GM12878 (cell line): Measurements from ENCODE around the gene DCC.

ENCODE experiments used
- CREM ChIP-seq: IDR thresholded peaks from 2 replicates; pipeline ENCODE4 v1.6.1; 2014; ENCODE audit warnings: antibody characterized with exemption, low read depth
- CTCF ChIP-seq, 3 experiments: IDR thresholded peaks in 2 of 3; conservative IDR thresholded peaks in 1 of 3; 2 replicates each; pipeline ENCODE4 v1.5.1; 2011; ENCODE audit warnings: low read depth in 3 of 3, low read length in 3 of 3, mild to moderate bottlenecking in 3 of 3, control low read depth in 2 of 3, moderate library complexity in 2 of 3, inconsistent platforms in 1 of 3, mixed read lengths in 1 of 3; ENCODE audit not compliant: control insufficient read depth in 2 of 3, insufficient read depth in 1 of 3; ENCODE audit errors: extremely low read depth in 1 of 3
- EGR1 ChIP-seq, 2 experiments: IDR thresholded peaks; 1 replicate in 1 of 2; 2 replicates in 1 of 2; pipeline ENCODE4 v1.6.1; 2011 to 2012; ENCODE audit warnings: low read depth in 2 of 2, low read length in 2 of 2, borderline replicate concordance in 1 of 2, mild to moderate bottlenecking in 1 of 2, moderate library complexity in 1 of 2
- JUND ChIP-seq: IDR thresholded peaks from 2 replicates; pipeline ENCODE4 v1.6.1; 2012; ENCODE audit warnings: low read depth, mild to moderate bottlenecking, low read length, improper control_type of control experiment, moderate library complexity
- NR2C2 ChIP-seq: IDR thresholded peaks from 2 replicates; pipeline ENCODE4 v1.6.1; 2011; ENCODE audit warnings: borderline replicate concordance, low read depth; ENCODE audit not compliant: control insufficient read depth, insufficient read length
- PBX3 ChIP-seq: IDR thresholded peaks from 2 replicates; pipeline ENCODE4 v1.6.1; 2011; ENCODE audit warnings: mild to moderate bottlenecking, low read depth, low read length, moderate library complexity; ENCODE audit not compliant: insufficient replicate concordance
- POLR2A ChIP-seq: IDR thresholded peaks from 2 replicates; pipeline ENCODE4 v1.6.1; 2011; ENCODE audit warnings: low read depth, mild to moderate bottlenecking, low read length
- POLR2AphosphoS5 ChIP-seq: IDR thresholded peaks from 2 replicates; pipeline ENCODE4 v1.6.1; 2011; ENCODE audit warnings: mild to moderate bottlenecking, low read length, inconsistent platforms
- ZBTB33 ChIP-seq: fragments of 450-650 bp; IDR thresholded peaks from 2 replicates; pipeline ENCODE4 v1.6.1; 2017; ENCODE audit warnings: mild to moderate bottlenecking

- no peak for TF ChIP-seq PBX3
- TF ChIP-seq CTCF (IDR thresholded peaks at IDR 0.05 in 2 of 3, conservative IDR thresholded peaks at IDR 0.05 in 1 of 3; ENCODE audit: control insufficient read depth in 2 of 3, extremely low read depth in 1 of 3, insufficient read depth in 1 of 3, low read depth in 3 of 3, low read length in 3 of 3), result no peak
- no peak for TF ChIP-seq POLR2AphosphoS5
- TF ChIP-seq JUND, result no peak
- TF ChIP-seq POLR2A, result no peak
- no peak for TF ChIP-seq EGR1 (IDR thresholded peaks at IDR 0.05; ENCODE audit: borderline replicate concordance in 1 of 2, low read depth in 2 of 2, low read length in 2 of 2)
- no peak for TF ChIP-seq CREM
- no peak for TF ChIP-seq ZBTB33
- no peak for TF ChIP-seq NR2C2
Observed at GRCh38 chr18:52353589-52353988, 13.6 kb downstream of the DCC start.
